ENCODE results near the gene AP4M1. TPM values are rescaled to one million over a fixed set of nuclear protein-coding genes. Genes with fewer than 3 reads are reported as not detected.
A peak's percentile ranks its signal among the peaks of the same experiment; 100 is the strongest.

Gene AP4M1
- total and polyA plus RNA-seq, 9 of the 15 experiments (the other 6 are each of a cell fraction or from before 2014, with no cell fraction given): 1.3 to 30.9 (median 14.1) TPM

GRCh38 chr7:100119970-100120732, 18.7 kb downstream of the AP4M1 start (continued):
- TF ChIP-seq, protein P1, sequence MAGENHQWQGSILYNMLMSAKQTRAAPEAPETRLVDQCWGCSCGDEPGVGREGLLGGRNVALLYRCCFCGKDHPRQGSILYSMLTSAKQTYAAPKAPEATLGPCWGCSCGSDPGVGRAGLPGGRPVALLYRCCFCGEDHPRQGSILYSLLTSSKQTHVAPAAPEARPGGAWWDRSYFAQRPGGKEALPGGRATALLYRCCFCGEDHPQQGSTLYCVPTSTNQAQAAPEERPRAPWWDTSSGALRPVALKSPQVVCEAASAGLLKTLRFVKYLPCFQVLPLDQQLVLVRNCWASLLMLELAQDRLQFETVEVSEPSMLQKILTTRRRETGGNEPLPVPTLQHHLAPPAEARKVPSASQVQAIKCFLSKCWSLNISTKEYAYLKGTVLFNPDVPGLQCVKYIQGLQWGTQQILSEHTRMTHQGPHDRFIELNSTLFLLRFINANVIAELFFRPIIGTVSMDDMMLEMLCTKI (IDR thresholded peaks at IDR 0.05; ENCODE audit: partially characterized antibody): no peak
- TF ChIP-seq ZKSCAN1 (IDR thresholded peaks at IDR 0.05; ENCODE audit: low read depth, low read length) (no peak), EHMT2 (IDR thresholded peaks at IDR 0.05) (peak; percentile 33; the same call in 1 of the 2 replicates), POLR2AphosphoS2 (IDR thresholded peaks at IDR 0.05; ENCODE audit: low read length) (peak; percentile 50; the same call in 1 of the 2 replicates), ZFX (CRISPR knock-in tag; IDR thresholded peaks at IDR 0.05) (peak; percentile 74), CAMTA2 (CRISPR knock-in tag; conservative IDR thresholded peaks at IDR 0.05) (no peak), ZBTB2 (IDR thresholded peaks at IDR 0.05) (no peak), BDP1 (IDR thresholded peaks at IDR 0.05; ENCODE audit: insufficient read depth, insufficient read length) (no peak), THRB (CRISPR knock-in tag; conservative IDR thresholded peaks at IDR 0.05) (0 out of 2 replicates have a peak, but pooled peaks have one; percentile 36), TEAD4 (IDR thresholded peaks at IDR 0.05; ENCODE audit: low read length) (no peak), TEAD4 (CRISPR knock-in tag; IDR thresholded peaks at IDR 0.05; ENCODE audit: borderline replicate concordance) (no peak), DEAF1 (CRISPR knock-in tag; IDR thresholded peaks at IDR 0.05) (no peak), HMG20B (CRISPR knock-in tag; IDR thresholded peaks at IDR 0.05) (no peak), STAG1 (CRISPR knock-in tag; IDR thresholded peaks at IDR 0.05; ENCODE audit: borderline replicate concordance) (no peak), PHTF2 (CRISPR knock-in tag; IDR thresholded peaks at IDR 0.05) (no peak), BCOR (IDR thresholded peaks at IDR 0.05) (no peak; the same call in 1 of the 2 replicates), SMAD4 (CRISPR knock-in tag; conservative IDR thresholded peaks at IDR 0.05) (0 out of 2 replicates have a peak, but pooled peaks have one; percentile 12), SMARCA4 (IDR thresholded peaks at IDR 0.05) (no peak), ETV5 (CRISPR knock-in tag; IDR thresholded peaks at IDR 0.05; ENCODE audit: low read depth) (peak; percentile 15), HNRNPL (IDR thresholded peaks at IDR 0.05; ENCODE audit: low read depth, low read length) (no peak), SIN3A (IDR thresholded peaks at IDR 0.05; ENCODE audit: borderline replicate concordance in 2 of 2, control insufficient read depth in 1 of 2, low read depth in 2 of 2, low read length in 2 of 2) (0 out of 4 replicates have a peak, but pooled peaks of 1 of the 2 experiments have one; percentile 46), GABPA (tag; conservative IDR thresholded peaks at IDR 0.05; ENCODE audit: low read depth) (no peak), PHB (CRISPR knock-in tag; IDR thresholded peaks at IDR 0.05) (peak; percentile 11; the same call in 1 of the 2 replicates), POLR2G (IDR thresholded peaks at IDR 0.05; ENCODE audit: low read depth, low read length) (peak; percentile 1; the same call in 1 of the 2 replicates)

Measured in K562 (cell line).